NCI-H146 (cell line): ENCODE data around the gene HTT.

Experiments
- DNase-seq: peaks from one replicate; lab custom pipeline; 2025; lab: John Stamatoyannopoulos, UW

HTT gene

DNA sequence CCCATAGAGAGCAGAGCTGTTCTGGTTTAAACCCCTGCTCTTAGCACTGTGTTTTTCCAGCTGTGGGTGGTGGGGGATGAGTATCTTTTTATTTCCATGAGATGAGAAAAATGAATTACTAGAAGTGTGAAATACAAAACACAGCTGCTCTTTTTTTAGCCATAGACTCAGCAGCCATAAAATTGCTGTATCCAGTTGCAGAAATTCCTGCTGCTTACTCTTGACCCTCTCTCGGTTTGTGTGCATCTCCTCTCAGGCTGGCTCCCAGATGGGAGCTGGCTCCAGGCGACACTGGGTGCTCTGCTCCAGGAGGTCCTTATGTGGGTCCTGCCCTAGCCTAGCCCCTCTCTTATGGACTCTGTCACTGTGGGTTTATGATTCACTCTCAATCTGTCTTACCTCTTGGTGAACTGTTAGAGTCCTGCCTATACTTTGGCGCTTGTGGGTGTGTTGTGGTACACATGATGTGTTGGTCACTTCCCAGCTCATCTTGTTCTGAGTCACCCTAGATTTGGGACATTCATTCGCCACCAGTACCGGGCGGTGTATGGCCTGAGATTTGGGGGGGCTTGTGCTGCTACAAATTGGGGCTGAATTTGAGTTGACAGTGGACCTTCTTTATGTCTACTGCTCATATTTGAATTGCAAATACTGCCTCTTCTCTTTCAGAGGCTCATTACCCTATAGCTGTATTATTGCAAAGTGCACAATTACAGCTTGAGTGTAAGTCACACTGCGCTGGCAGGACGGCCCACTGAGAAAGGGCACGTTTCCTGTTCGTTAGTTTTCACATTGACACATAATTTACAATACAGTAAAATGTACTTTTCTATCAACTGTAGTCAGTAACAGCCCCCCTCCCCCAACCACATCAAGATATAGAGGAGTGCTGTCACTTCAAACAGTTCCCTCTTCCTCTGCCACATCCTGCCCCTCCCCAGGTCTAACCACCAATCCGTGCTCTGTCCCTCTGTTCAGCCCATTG, 127.5 kb downstream of the HTT start:
- no peak for DNase-seq

GRCh38 chr4:3202836-3203820, 128.6 kb downstream of the HTT start:
- no peak for DNase-seq

DNA sequence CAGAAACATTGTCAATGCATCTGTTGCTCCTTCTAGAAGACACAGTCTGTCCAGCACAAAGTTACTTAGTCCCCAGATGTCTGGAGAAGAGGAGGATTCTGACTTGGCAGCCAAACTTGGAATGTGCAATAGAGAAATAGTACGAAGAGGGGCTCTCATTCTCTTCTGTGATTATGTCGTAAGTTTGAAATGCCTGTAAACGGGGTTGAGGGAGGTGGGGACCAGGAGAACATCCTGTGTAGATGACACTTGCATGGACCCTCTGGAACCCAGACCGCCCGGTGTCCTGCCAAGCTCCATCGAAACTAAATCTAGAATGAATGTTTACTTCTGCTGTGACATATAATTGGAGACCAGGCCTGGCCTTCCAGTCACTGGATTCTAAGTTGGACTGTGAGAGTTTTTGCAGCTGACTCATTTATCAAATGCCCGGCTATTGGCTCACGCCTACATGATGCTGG, 129.5 kb downstream of the HTT start:
- no peak for DNase-seq

DNA sequence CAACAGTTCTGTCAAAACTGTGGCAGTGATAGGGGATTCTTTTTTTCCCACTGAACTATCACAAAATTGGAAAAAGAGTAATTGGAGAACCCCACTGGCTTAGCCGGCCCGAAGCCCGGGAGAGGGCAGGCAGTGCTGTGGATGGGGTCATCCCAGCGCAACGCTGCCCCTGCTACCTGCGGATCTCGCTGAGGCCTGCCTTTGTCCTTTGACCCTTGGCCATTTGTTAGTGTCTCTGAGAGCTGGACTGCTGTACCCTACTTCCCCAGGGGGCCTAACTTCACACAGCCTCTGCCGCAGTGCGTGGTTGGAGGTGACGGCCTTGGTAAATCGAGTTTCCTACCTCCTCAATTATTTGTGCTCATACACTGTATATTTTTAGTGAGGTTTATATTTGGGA, 131.5 kb downstream of the HTT start:
- DNase-seq, result no peak

- DNase-seq, result no peak
Measured at GRCh38 chr4:3206439-3207100, 132.1 kb downstream of the HTT start.

DNA sequence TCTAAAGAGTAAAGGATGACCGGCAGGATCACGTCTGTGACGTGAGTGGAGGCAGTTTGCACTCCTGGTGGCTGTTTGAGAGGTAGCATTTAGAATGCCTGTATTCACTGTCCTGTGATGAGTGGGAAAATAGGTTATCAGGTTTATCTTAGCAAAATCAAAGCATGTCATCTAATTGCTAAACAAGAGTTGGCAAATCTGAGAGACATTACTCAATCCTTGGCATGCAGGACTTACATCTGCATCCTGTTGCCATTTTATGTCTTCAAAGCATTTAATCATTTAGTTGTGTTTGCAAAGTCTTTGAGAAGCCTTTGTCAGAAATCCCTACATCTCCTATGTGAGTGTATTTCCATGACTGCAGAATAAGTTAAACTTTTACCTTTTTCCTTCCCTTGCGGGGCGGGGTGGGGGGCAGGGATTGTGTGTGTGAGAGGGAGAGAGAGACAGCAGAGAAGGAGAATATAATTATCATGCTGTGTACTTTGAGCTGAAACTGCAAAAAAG, 133.1 kb downstream of the HTT start:
- DNase-seq, result no peak

- no peak for DNase-seq
Measured at GRCh38 chr4:3208826-3209225, 134.3 kb downstream of the HTT start.

DNA sequence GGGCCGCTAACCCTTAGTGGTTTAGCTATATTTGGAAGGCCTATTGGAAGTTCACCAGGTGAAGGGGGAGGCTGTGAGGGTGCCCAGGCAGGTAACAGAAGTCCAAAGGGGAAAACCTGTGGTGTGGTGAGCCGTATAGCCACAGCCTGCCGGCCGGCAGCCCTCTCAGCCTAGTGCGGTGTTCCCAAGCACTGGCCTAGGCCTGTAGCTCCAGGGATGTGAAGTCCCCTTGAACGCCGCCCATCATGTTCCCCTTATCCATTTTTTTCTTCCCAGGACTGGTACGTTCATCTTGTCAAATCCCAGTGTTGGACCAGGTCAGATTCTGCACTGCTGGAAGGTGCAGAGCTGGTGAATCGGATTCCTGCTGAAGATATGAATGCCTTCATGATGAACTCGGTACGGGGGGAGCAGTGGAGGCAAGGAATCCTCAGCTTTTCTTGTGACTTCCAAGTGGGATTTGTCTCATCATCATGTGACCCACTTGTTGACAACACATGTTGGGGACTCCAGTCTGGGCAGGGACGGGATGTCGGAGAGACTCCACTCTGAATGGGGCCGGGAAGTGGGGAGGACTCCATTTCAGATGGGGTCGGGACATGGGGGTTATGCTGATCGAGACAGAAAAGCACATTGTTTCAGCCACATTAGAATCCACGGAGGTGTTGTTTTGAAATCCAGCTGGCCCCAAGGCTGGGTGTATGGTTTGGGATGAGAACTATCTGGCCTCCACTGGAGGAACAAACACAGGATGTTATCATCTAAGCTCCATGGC, 135.3 kb downstream of the HTT start:
- DNase-seq, result no peak

- DNase-seq, result no peak
Measured at GRCh38 chr4:3210467-3210866, 136.0 kb downstream of the HTT start.

- no peak for DNase-seq
Measured at GRCh38 chr4:3211866-3212265, 137.4 kb downstream of the HTT start.

GRCh38 chr4:3212391-3213105, 138.1 kb downstream of the HTT start:
- DNase-seq, result no peak

DNA sequence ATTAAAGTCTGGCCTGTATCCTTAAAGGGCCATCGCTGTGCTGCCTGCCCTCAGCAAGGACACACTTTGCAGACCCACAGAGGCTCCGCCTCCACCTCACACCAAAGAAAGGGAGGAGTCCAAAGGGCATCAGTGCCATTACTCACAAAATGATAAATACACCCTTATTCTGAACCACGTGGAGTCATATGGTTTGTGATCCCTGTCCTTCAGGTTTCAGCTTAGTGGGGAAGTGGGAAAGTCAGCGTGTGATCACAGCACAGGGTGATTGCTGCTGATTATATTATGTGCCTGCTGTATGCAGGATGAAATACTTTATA, 138.6 kb downstream of the HTT start:
- DNase-seq, result no peak

GRCh38 chr4:3213661-3214250, 139.3 kb downstream of the HTT start:
- DNase-seq, result no peak

DNA sequence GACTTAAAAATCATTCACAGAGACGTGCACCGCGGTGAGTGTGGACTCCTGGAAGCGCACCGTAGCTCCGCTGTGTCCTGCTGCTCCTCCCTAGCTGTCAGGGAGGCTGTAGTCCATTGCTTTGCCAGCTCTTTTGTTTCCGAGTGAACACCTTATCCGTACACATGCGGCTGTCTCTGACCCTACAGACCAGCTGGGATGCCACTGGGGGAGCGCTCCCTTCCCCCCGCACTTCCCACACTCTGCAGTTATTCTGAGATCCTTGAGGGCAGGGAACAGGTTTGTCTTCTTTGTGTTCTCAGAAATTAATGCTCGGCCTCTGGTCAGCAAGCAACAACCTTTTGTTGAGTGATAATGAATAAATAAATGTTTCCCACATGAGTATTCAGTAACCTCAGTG, 140.8 kb downstream of the HTT start:
- no peak for DNase-seq

- no peak for DNase-seq
Measured at GRCh38 chr4:3215733-3216132, 141.3 kb downstream of the HTT start.

DNA sequence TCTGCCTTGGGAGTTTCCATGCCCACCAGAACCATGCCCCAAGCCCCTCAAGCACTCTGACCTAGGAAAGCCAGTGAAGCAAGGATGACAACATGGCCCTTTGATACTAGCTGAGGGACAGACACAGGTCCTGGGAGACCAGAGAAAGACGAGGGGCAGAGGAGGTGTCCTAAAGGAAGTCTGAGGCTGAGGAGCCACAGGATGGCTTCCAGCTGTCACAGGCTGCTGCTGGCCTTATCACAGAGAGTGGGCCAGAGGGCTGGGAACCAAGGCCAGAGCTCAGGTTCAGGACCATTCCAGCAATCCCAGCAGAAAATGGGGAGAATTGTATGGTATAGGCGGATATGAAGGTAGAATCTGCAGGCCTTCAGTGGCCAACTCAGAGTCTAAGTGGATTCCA, 142.8 kb downstream of the HTT start:
- no peak for DNase-seq

- no peak for DNase-seq
Measured at GRCh38 chr4:3217771-3218170, 143.3 kb downstream of the HTT start.

DNA sequence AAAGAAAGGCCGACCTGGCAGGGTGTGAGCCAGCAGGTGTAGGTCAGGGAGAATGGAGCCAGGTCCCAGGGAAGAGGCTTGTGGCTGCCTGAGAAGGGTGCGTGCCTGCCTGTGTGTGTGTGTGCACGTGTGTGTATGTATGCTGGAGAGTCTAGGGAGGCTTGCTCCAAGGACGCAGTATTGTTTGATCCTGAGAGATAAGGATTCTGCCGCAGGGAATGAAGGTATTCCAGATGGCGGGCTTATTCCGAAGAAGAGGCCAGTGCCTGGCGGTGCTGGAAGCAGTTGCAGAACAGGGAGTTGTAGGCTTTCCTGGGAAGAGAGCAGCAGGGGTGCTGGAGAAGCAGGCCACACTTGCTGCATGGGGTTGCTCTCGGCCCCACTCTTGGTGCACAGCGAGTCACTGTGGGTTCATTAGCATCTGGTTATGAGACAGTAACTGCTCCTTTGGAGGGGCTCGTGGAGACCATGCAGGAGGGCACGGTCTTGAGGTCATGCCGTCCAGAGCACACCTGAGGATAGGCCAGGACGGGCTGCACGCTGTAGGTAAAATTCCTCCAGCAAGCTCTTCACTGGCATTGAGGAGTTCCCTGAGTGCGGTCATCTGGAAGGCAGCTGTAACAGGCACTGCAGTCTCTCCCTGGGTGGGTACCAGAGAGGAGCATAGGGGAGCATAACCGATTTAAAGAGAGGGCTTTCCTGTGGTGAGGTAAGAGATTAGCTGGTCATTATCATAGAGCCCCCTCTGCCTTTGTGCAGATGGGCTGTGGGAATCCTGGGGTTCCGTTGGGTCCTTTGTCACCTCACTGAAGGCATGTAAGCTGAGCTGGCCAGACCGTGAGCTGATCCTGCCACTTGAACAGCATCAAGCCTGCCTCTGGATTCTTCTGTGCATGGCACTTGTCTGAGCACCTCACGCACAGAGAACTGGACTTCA, 144.6 kb downstream of the HTT start:
- no peak for DNase-seq
